Measurements from ENCODE around the gene CDC37L1. TPM values are rescaled to one million over a fixed set of nuclear protein-coding genes. Genes with fewer than 3 reads are reported as not detected.
"Not testable (repeated sequence)": the region's sequence is repeated elsewhere in the genome, so short reads cannot be mapped to it uniquely, and the experiment has no call there.

CDC37L1 gene
- total RNA-seq: 10.0 and 10.2 TPM in 2 replicates

DNA sequence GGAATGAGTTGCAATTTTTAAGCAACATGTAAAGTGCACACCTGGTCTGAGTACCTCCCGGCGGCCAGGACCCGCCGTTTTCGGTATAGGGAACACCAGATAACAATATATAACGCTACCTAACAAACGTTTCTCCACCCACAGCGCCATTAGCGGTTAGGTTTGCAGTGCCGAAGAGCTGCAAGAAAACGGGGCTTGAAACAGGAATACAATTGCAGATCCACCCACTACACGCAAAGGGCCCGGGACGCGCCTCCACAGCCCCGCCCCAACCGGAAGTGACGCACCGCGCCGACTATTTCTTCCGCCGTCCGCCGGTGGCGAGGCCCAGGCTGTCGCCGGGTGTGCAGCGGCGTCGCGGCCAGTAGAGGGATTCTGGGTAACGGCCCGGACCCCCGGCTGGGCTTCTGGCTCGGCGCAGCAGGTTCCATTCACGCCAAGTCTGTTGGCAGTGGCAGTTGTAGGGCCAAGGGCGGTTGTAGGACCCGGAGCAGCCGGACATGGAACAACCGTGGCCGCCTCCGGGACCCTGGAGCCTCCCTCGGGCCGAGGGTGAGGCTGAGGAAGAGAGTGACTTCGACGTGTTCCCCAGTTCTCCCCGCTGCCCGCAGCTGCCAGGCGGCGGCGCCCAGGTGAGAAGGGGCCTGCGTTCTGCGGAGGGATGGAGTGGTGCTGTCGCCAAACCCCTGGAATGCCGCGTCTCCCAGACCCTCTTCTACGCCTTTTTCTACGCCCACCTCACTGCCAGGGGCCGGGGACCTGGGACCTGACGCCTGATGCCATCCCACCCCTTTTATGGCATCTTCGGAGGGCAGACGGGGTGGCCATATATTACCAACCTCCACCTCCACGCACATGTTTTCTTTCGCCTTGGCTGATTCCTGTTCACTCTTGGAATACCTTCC, at the start of gene CDC37L1:
Gene CDC37L1, plus strand, starts transcription at position 302 of the 905 bp plus-strand sequence. Its CDS starts 199 bp downstream, at position 501.
- no peak within 1 kb of the TSS for H3K27ac Mint-ChIP-seq
- peak; percentile 99 for DNase-seq (ENCODE audit: low spot score)
- no peaks in the 10 kb centered on the region for H3K9me3 Mint-ChIP-seq
- H3K36me3 Mint-ChIP-seq (ENCODE audit: low read depth): peaks cover 8% of the 10 kb centered on the region
- intact Hi-C loops (cut with micrococcal nuclease): loop anchor here (1.0 to 10.0 kb wide), 9 partner anchors 10 to 1837 kb away; partner anchors contain the start of genes GLIS3, PUM3, RCL1 and RIC1
- H3K4me1 Mint-ChIP-seq (ENCODE audit: low read depth): peaks cover 6% of the 10 kb centered on the region
- peaks cover 2% of the 10 kb centered on the region for H3K27me3 Mint-ChIP-seq (ENCODE audit: low read depth)
- no peak within 1 kb of the TSS for H3K4me3 Mint-ChIP-seq (ENCODE audit: low read depth)

- H3K9me3 Mint-ChIP-seq: no peaks in the 10 kb centered on the region
- intact Hi-C loops (cut with micrococcal nuclease): no loop called here
- no peak for DNase-seq (ENCODE audit: low spot score)
- no peak overlapping the region for H3K27ac Mint-ChIP-seq
- H3K4me3 Mint-ChIP-seq (ENCODE audit: low read depth): no peak overlapping the region
- H3K27me3 Mint-ChIP-seq (ENCODE audit: low read depth): peaks cover 24% of the 10 kb centered on the region
- no peaks in the 10 kb centered on the region for H3K4me1 Mint-ChIP-seq (ENCODE audit: low read depth)
- H3K36me3 Mint-ChIP-seq (ENCODE audit: low read depth): no peaks in the 10 kb centered on the region
Observed at GRCh38 chr9:4630836-4631235, 48.5 kb upstream of the CDC37L1 start.

DNA sequence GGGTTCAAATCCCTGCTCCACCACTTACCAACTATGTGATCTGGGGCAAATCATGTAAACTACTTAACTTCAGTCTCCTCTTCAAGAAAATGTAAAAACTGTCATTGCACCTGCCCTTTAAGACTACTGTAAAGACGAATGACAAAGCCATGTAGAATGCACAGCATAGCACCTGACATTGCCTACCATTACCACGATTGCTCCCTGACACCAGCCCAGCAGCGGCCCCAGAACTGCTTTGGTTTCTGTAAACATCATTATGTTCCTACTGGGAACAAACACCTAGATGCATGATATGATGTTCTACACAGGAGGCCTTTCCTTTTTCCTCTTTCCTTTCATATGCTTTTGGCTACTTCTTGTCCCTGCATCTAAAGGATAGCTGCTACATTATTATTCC, 40.4 kb upstream of the CDC37L1 start:
- H3K4me1 Mint-ChIP-seq (ENCODE audit: low read depth): no peaks in the 10 kb centered on the region
- intact Hi-C loops (cut with micrococcal nuclease): no loop called here
- peaks cover 13% of the 10 kb centered on the region for H3K27me3 Mint-ChIP-seq (ENCODE audit: low read depth)
- H3K27ac Mint-ChIP-seq: no peak overlapping the region
- H3K36me3 Mint-ChIP-seq (ENCODE audit: low read depth): no peaks in the 10 kb centered on the region
- H3K4me3 Mint-ChIP-seq (ENCODE audit: low read depth): no peak overlapping the region
- no peak for DNase-seq (ENCODE audit: low spot score)
- H3K9me3 Mint-ChIP-seq: no peaks in the 10 kb centered on the region

DNA sequence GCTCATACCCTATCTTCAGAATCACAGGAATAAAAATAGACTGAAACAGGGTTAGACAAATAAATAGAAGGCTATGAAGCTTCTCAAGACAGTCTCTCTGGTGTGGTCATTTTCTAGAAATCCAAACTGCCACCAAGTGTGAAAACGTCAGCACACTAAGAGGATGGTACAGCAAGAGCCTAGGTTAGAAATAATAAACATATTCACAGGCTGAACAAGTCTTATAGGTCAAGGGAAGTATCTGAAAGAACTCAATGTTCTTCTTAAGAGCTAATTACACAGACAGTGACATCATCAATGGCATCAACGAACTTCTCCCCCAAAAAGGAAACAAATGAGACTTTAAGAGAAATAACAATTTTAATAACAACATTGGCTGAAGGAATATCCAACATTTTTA, 39.9 kb upstream of the CDC37L1 start:
- H3K4me1 Mint-ChIP-seq (ENCODE audit: low read depth): no peaks in the 10 kb centered on the region
- no peaks in the 10 kb centered on the region for H3K36me3 Mint-ChIP-seq (ENCODE audit: low read depth)
- peaks cover 13% of the 10 kb centered on the region for H3K27me3 Mint-ChIP-seq (ENCODE audit: low read depth)
- intact Hi-C loops (cut with micrococcal nuclease): no loop called here
- H3K27ac Mint-ChIP-seq: no peak overlapping the region
- H3K4me3 Mint-ChIP-seq (ENCODE audit: low read depth): no peak overlapping the region
- DNase-seq (ENCODE audit: low spot score): no peak
- no peaks in the 10 kb centered on the region for H3K9me3 Mint-ChIP-seq

- Mint-ChIP-seq H3K27me3 (ENCODE audit: low read depth) (peaks cover 9% of the 10 kb centered on the region), H3K36me3 (ENCODE audit: low read depth) (no peaks in the 10 kb centered on the region), H3K9me3 (no peaks in the 10 kb centered on the region), H3K27ac (no peak overlapping the region), H3K4me3 (ENCODE audit: low read depth) (no peak overlapping the region), H3K4me1 (ENCODE audit: low read depth) (no peaks in the 10 kb centered on the region)
- DNase-seq (ENCODE audit: low spot score): no peak
- intact Hi-C loops (cut with micrococcal nuclease): loop anchor here (2.0 kb wide), 1 partner anchor 257 kb away; no protein-coding TSS in a partner anchor
Observed at GRCh38 chr9:4640027-4640426, 39.3 kb upstream of the CDC37L1 start.

- Mint-ChIP-seq H3K27me3 (ENCODE audit: low read depth) (peaks cover 2% of the 10 kb centered on the region), H3K36me3 (ENCODE audit: low read depth) (no peaks in the 10 kb centered on the region), H3K9me3 (no peaks in the 10 kb centered on the region), H3K4me1 (ENCODE audit: low read depth) (no peaks in the 10 kb centered on the region), H3K4me3 (ENCODE audit: low read depth) (no peak overlapping the region), H3K27ac (no peak overlapping the region)
- no peak for DNase-seq (ENCODE audit: low spot score)
- intact Hi-C loops (cut with micrococcal nuclease): no loop called here
Observed at GRCh38 chr9:4642351-4642750, 37.0 kb upstream of the CDC37L1 start.

DNA sequence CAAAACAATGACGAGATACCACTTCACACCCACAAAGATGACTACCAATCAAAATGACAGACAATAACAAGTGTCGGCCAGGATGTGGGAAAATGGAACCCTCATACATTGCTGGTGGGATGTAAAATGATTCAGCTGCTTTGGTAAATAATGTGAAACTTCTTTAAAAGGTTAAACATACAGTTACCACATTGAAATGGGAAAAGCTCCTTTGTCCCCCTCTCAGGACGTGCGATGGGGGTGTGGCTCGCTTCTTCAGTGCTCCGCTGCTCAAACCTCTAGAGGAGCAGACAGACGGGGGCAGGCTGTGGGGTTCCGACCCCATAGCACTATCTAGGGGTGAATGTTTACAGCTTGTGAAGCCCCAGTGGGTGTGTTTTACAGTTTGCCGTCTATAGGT, 25.3 kb upstream of the CDC37L1 start:
- Mint-ChIP-seq H3K4me3 (ENCODE audit: low read depth) (no peak overlapping the region), H3K4me1 (ENCODE audit: low read depth) (peaks cover 12% of the 10 kb centered on the region), H3K36me3 (ENCODE audit: low read depth) (no peaks in the 10 kb centered on the region), H3K9me3 (no peaks in the 10 kb centered on the region), H3K27ac (no peak overlapping the region), H3K27me3 (ENCODE audit: low read depth) (peaks cover 20% of the 10 kb centered on the region)
- intact Hi-C loops (cut with micrococcal nuclease): no loop called here
- no peak for DNase-seq (ENCODE audit: low spot score)

- DNase-seq (ENCODE audit: low spot score): no peak
- H3K27me3 Mint-ChIP-seq (ENCODE audit: low read depth): peaks cover 25% of the 10 kb centered on the region
- intact Hi-C loops (cut with micrococcal nuclease): no loop called here
- H3K4me3 Mint-ChIP-seq (ENCODE audit: low read depth): no peak overlapping the region
- no peaks in the 10 kb centered on the region for H3K9me3 Mint-ChIP-seq
- no peak overlapping the region for H3K27ac Mint-ChIP-seq
- peaks cover 12% of the 10 kb centered on the region for H3K4me1 Mint-ChIP-seq (ENCODE audit: low read depth)
- H3K36me3 Mint-ChIP-seq (ENCODE audit: low read depth): no peaks in the 10 kb centered on the region
Observed at GRCh38 chr9:4654538-4654937, 24.8 kb upstream of the CDC37L1 start.

GRCh38 chr9:4656196-4656595, 23.2 kb upstream of the CDC37L1 start:
- H3K4me1 Mint-ChIP-seq (ENCODE audit: low read depth): peaks cover 12% of the 10 kb centered on the region
- H3K36me3 Mint-ChIP-seq (ENCODE audit: low read depth); H3K27ac Mint-ChIP-seq; H3K4me3 Mint-ChIP-seq (ENCODE audit: low read depth); H3K9me3 Mint-ChIP-seq; DNase-seq (ENCODE audit: low spot score); intact Hi-C loops (cut with micrococcal nuclease): not testable (repeated sequence)
- H3K27me3 Mint-ChIP-seq (ENCODE audit: low read depth): peaks cover 22% of the 10 kb centered on the region

GRCh38 chr9:4656621-4657020, 22.7 kb upstream of the CDC37L1 start:
- Mint-ChIP-seq H3K9me3 (no peaks in the 10 kb centered on the region), H3K27ac (no peak overlapping the region), H3K36me3 (ENCODE audit: low read depth) (no peaks in the 10 kb centered on the region), H3K4me3 (ENCODE audit: low read depth) (no peak overlapping the region), H3K4me1 (ENCODE audit: low read depth) (peaks cover 14% of the 10 kb centered on the region), H3K27me3 (ENCODE audit: low read depth) (peaks cover 18% of the 10 kb centered on the region)
- DNase-seq (ENCODE audit: low spot score): no peak
- intact Hi-C loops (cut with micrococcal nuclease): no loop called here

GRCh38 chr9:4657426-4658159, 21.8 kb upstream of the CDC37L1 start:
- H3K27me3 Mint-ChIP-seq (ENCODE audit: low read depth): peaks cover 18% of the 10 kb centered on the region
- no peak overlapping the region for H3K27ac Mint-ChIP-seq
- intact Hi-C loops (cut with micrococcal nuclease): no loop called here
- H3K9me3 Mint-ChIP-seq: no peaks in the 10 kb centered on the region
- H3K36me3 Mint-ChIP-seq (ENCODE audit: low read depth): no peaks in the 10 kb centered on the region
- H3K4me3 Mint-ChIP-seq (ENCODE audit: low read depth): no peak overlapping the region
- H3K4me1 Mint-ChIP-seq (ENCODE audit: low read depth): peaks cover 19% of the 10 kb centered on the region
- no peak for DNase-seq (ENCODE audit: low spot score)

GRCh38 chr9:4660665-4661064, 18.7 kb upstream of the CDC37L1 start:
- not testable (repeated sequence) for H3K27ac Mint-ChIP-seq; DNase-seq (ENCODE audit: low spot score); H3K36me3 Mint-ChIP-seq (ENCODE audit: low read depth); H3K4me3 Mint-ChIP-seq (ENCODE audit: low read depth); H3K9me3 Mint-ChIP-seq
- Mint-ChIP-seq H3K4me1 (ENCODE audit: low read depth) (peaks cover 33% of the 10 kb centered on the region), H3K27me3 (ENCODE audit: low read depth) (peaks cover 14% of the 10 kb centered on the region)
- intact Hi-C loops (cut with micrococcal nuclease): loop anchor here (5.0 kb wide), 1 partner anchor 82 kb away; the partner anchor contains the start of gene AK3

GRCh38 chr9:4661165-4661564, 18.2 kb upstream of the CDC37L1 start:
- Mint-ChIP-seq H3K4me1 (ENCODE audit: low read depth) (peaks cover 38% of the 10 kb centered on the region), H3K9me3 (no peaks in the 10 kb centered on the region), H3K36me3 (ENCODE audit: low read depth) (no peaks in the 10 kb centered on the region), H3K4me3 (ENCODE audit: low read depth) (no peak overlapping the region), H3K27ac (no peak overlapping the region), H3K27me3 (ENCODE audit: low read depth) (peaks cover 14% of the 10 kb centered on the region)
- DNase-seq (ENCODE audit: low spot score): no peak
- intact Hi-C loops (cut with micrococcal nuclease): loop anchor here (5.0 kb wide), 1 partner anchor 81 kb away; the partner anchor contains the start of gene AK3
